ENCODE measurements around the gene ZNF524. TPM values are rescaled to one million over a fixed set of nuclear protein-coding genes. Genes with fewer than 3 reads are reported as not detected.

ZNF524 gene
- total RNA-seq, 1 experiment from 2014 or later = 5.5 TPM

DNA sequence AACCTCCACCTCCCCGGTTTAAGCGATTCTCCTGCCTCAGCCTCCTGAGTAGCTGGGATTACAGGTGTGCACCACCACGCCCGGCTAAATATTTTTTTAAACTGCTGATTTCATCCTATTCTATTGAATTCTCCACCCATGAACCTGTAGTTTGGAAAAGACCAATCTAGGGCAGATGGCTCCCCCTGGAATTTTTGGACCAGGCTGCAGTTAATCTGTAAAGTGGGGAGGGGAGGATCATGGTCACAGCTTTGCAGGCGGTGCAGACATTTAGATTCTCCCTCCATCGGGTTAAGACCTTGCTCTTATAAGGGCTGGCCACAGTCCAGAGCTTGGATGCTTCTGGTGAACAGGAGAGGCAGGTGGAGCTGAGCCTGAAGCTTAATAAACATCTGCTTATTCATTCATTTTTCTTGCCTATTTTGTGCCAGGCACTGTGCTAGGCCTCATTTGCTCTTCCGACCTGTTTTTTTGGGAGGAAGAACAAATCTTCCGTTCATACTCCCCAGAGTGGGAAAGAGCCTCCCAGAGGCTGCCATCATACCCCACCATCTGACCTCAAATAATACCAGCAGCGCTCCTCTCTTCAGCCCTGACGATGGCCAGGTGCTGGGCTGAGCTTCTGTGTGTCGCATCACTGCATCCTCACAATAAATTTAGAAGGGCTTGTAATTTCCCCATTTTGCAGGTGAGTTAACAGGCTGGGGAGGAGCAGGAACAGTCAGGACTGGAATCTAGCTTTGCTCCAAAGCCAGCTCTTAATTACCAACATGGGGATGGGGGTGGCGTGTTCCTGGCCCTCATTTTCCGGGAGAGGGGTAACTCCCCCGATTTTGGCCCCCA lies 47.0 kb downstream of the ZNF524 start:
- ChIA-PET POLR2A (interaction anchor here (0.8 to 2.1 kb wide), 5 partner anchors 24 to 162 kb away, joined by 3 to 6 read pairs (median 3); partner anchors contain the start of genes FIZ1 and NAT14), CTCF (interaction anchor here (0.5 to 4.6 kb wide), 13 partner anchors 13 to 512 kb away, joined by 3 to 25 read pairs (median 6); partner anchors contain the start of genes FIZ1, ZNF784 and ZNF865)
- Mint-ChIP-seq H3K27me3 (ENCODE audit: low read depth) (no peaks in the 10 kb centered on the region), H3K9me3 (no peaks in the 10 kb centered on the region), H3K4me3 (peak overlapping the region; percentile 86), H3K36me3 (peaks cover 16% of the 10 kb centered on the region), H3K27ac (peak overlapping the region; percentile 89; the same call in 1 of the 2 replicates), H3K4me1 (peaks cover 24% of the 10 kb centered on the region)
- ATAC-seq (no peak), DNase-seq (ENCODE audit: low spot score) (no peak)
- no peak for TF ChIP-seq PRDM15 (CRISPR knock-in tag; IDR thresholded peaks at IDR 0.05)
- TF ChIP-seq CREM (CRISPR knock-in tag; IDR thresholded peaks at IDR 0.05) = 0 out of 2 replicates have a peak, but pooled peaks have one; percentile 3
- no peak for TF ChIP-seq USF2 (CRISPR knock-in tag; IDR thresholded peaks at IDR 0.05)
- TF ChIP-seq, protein P1, sequence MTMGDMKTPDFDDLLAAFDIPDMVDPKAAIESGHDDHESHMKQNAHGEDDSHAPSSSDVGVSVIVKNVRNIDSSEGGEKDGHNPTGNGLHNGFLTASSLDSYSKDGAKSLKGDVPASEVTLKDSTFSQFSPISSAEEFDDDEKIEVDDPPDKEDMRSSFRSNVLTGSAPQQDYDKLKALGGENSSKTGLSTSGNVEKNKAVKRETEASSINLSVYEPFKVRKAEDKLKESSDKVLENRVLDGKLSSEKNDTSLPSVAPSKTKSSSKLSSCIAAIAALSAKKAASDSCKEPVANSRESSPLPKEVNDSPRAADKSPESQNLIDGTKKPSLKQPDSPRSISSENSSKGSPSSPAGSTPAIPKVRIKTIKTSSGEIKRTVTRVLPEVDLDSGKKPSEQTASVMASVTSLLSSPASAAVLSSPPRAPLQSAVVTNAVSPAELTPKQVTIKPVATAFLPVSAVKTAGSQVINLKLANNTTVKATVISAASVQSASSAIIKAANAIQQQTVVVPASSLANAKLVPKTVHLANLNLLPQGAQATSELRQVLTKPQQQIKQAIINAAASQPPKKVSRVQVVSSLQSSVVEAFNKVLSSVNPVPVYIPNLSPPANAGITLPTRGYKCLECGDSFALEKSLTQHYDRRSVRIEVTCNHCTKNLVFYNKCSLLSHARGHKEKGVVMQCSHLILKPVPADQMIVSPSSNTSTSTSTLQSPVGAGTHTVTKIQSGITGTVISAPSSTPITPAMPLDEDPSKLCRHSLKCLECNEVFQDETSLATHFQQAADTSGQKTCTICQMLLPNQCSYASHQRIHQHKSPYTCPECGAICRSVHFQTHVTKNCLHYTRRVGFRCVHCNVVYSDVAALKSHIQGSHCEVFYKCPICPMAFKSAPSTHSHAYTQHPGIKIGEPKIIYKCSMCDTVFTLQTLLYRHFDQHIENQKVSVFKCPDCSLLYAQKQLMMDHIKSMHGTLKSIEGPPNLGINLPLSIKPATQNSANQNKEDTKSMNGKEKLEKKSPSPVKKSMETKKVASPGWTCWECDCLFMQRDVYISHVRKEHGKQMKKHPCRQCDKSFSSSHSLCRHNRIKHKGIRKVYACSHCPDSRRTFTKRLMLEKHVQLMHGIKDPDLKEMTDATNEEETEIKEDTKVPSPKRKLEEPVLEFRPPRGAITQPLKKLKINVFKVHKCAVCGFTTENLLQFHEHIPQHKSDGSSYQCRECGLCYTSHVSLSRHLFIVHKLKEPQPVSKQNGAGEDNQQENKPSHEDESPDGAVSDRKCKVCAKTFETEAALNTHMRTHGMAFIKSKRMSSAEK (CRISPR knock-in tag; IDR thresholded peaks at IDR 0.05; ENCODE audit: borderline replicate concordance) = no peak

DNA sequence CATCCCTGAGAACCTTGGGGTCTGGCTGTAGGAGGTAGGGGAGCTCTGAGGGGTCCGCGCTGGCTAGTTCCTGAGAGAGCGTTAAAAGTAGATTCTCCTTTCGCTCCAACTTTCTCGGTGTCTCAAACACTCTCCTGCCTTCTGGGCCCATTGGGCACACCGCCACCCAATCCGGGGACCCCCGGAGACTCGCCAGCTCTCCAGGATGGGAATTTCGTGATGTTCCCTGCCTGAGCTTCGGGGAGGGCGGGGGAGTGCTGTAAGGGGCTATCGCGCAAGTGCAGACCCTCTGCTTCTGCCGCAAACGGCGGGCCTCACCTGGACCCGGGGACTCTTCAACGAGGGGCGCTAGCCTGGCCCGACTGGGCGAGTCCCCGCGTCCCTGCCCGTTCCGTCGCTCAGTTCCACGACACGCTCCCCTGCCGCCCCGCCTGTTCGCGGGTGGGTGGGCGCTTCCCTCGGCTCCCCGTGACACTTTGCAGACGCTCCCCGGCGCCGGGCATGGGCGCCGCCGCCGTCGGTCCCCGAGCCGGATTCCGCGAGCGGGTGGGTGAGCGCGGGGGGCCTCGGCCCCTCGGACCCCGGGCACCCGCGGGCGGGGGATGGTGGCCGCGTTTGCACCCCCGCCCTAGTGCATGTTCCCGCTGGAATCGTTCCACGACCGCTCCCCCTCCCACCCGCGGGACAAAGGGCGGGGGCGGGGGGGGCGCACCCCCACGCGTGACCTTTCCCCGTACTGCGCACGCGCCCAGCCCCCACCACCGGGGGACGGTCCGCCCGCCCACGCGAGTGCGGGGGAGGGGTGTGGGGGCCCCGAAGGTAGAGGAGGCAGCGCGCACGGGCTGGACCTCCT lies 47.9 kb downstream of the ZNF524 start, which contains the start of gene CCDC106:
Gene CCDC106, plus strand, starts transcription at position 481 of the 853 bp plus-strand sequence. CDS start 835 bp downstream, outside the sequence.
- H3K27me3 Mint-ChIP-seq (ENCODE audit: low read depth) = no peaks in the 10 kb centered on the region
- ChIA-PET POLR2A (interaction anchor here (0.6 to 2.1 kb wide), 6 partner anchors 23 to 163 kb away, joined by 3 to 6 read pairs (median 3); partner anchors contain the start of genes FIZ1 and NAT14), CTCF (interaction anchor here (0.5 to 4.6 kb wide), 14 partner anchors 13 to 507 kb away, joined by 3 to 25 read pairs (median 6); partner anchors contain the start of genes FIZ1, ZNF784 and ZNF865)
- peaks cover 26% of the 10 kb centered on the region for H3K4me1 Mint-ChIP-seq
- peak within 1 kb of the TSS; percentile 86 for H3K4me3 Mint-ChIP-seq
- peak; percentile 85 for DNase-seq (ENCODE audit: low spot score)
- peak; percentile 43 for ATAC-seq
- H3K36me3 Mint-ChIP-seq = peaks cover 16% of the 10 kb centered on the region
- peak within 1 kb of the TSS; percentile 89 for H3K27ac Mint-ChIP-seq
- no peaks in the 10 kb centered on the region for H3K9me3 Mint-ChIP-seq
- TF ChIP-seq PREB (CRISPR knock-in tag; IDR thresholded peaks at IDR 0.05; ENCODE audit: borderline replicate concordance) (0 out of 2 replicates have a peak, but pooled peaks have one; percentile 14), ZNF219 (CRISPR knock-in tag; IDR thresholded peaks at IDR 0.05; ENCODE audit: borderline replicate concordance) (0 out of 2 replicates have a peak, but pooled peaks have one; percentile 19), SOX15 (CRISPR knock-in tag; IDR thresholded peaks at IDR 0.05) (no peak), MAX (CRISPR knock-in tag; IDR thresholded peaks at IDR 0.05) (peak; percentile 64; the same call in 1 of the 2 replicates), ELF4 (CRISPR knock-in tag; IDR thresholded peaks at IDR 0.05; ENCODE audit: low read depth) (0 out of 2 replicates have a peak, but pooled peaks have one; percentile 59), SP1 (CRISPR knock-in tag; conservative IDR thresholded peaks at IDR 0.05) (peak; percentile 74), SMAD4 (CRISPR knock-in tag; IDR thresholded peaks at IDR 0.05) (0 out of 2 replicates have a peak, but pooled peaks have one; percentile 41), ARID4B (CRISPR knock-in tag; IDR thresholded peaks at IDR 0.05; ENCODE audit: borderline replicate concordance) (0 out of 2 replicates have a peak, but pooled peaks have one; percentile 42), ETV6 (CRISPR knock-in tag; IDR thresholded peaks at IDR 0.05) (peak; percentile 80)

All from WTC11 (cell line).